ENCODE measurements around the gene MTCL1.

MTCL1 gene

GRCh38 chr18:8824846-8825245 is 119.5 kb downstream of the MTCL1 start:
- H3K9me3 ChIP-seq (ENCODE audit: insufficient read depth, low read depth, low read length) = no peaks in the 10 kb centered on the region
- no peak overlapping the region for H3K4me2 ChIP-seq (ENCODE audit: low read depth, low read length, poor library complexity, severe bottlenecking)
- no peak overlapping the region for H3K9ac ChIP-seq (ENCODE audit: low read depth, low read length, poor library complexity, severe bottlenecking)
- H3K4me1 ChIP-seq (ENCODE audit: insufficient read depth, low read length, poor library complexity, severe bottlenecking) = peaks cover 16% of the 10 kb centered on the region
- no peak overlapping the region for H2AFZ ChIP-seq (ENCODE audit: low read length)
- no peak overlapping the region for H3K4me3 ChIP-seq (ENCODE audit: low read length, poor library complexity, severe bottlenecking)
- H3F3A ChIP-seq (ENCODE audit: low read depth) = no peaks in the 10 kb centered on the region
- H3K36me3 ChIP-seq (ENCODE audit: insufficient read depth, low read length) = no peaks in the 10 kb centered on the region; the same call in 1 of the 2 replicates
- no peaks in the 10 kb centered on the region for H4K20me1 ChIP-seq (ENCODE audit: insufficient read depth, low read length, poor library complexity, severe bottlenecking)
- no peak for TF ChIP-seq CTCF (conservative IDR thresholded peaks at IDR 0.05; ENCODE audit: low read length)
- no peak for TF ChIP-seq EZH2phosphoT487 (IDR thresholded peaks at IDR 0.05; ENCODE audit: borderline replicate concordance)
- H3K9me2 ChIP-seq (replicated peaks; ENCODE audit: low read depth, low read length) = no peaks in the 10 kb centered on the region
- H3K27me3 ChIP-seq (ENCODE audit: insufficient read depth, low read length, poor library complexity, severe bottlenecking) = no peaks in the 10 kb centered on the region
- H3K79me2 ChIP-seq (ENCODE audit: insufficient read depth, low read length) = no peaks in the 10 kb centered on the region

- Histone ChIP-seq H3K9ac (ENCODE audit: low read depth, low read length, poor library complexity, severe bottlenecking) (no peak overlapping the region), H3K79me2 (ENCODE audit: insufficient read depth, low read length) (no peaks in the 10 kb centered on the region), H3K9me3 (ENCODE audit: insufficient read depth, low read depth, low read length) (no peaks in the 10 kb centered on the region), H3K4me2 (ENCODE audit: low read depth, low read length, poor library complexity, severe bottlenecking) (no peak overlapping the region), H3K4me1 (ENCODE audit: insufficient read depth, low read length, poor library complexity, severe bottlenecking) (peaks cover 16% of the 10 kb centered on the region), H4K20me1 (ENCODE audit: insufficient read depth, low read length, poor library complexity, severe bottlenecking) (no peaks in the 10 kb centered on the region), H2AFZ (ENCODE audit: low read length) (no peak overlapping the region), H3K36me3 (ENCODE audit: insufficient read depth, low read length) (no peaks in the 10 kb centered on the region; the same call in 1 of the 2 replicates), H3K9me2 (replicated peaks; ENCODE audit: low read depth, low read length) (no peaks in the 10 kb centered on the region), H3K4me3 (ENCODE audit: low read length, poor library complexity, severe bottlenecking) (no peak overlapping the region), H3K27me3 (ENCODE audit: insufficient read depth, low read length, poor library complexity, severe bottlenecking) (no peaks in the 10 kb centered on the region), H3F3A (ENCODE audit: low read depth) (no peaks in the 10 kb centered on the region)
- no peak for TF ChIP-seq EZH2phosphoT487 (IDR thresholded peaks at IDR 0.05; ENCODE audit: borderline replicate concordance)
Measured at GRCh38 chr18:8825273-8825672, 119.9 kb downstream of the MTCL1 start.

- Histone ChIP-seq H3K36me3 (ENCODE audit: insufficient read depth, low read length) (no peaks in the 10 kb centered on the region), H3K4me1 (ENCODE audit: insufficient read depth, low read length, poor library complexity, severe bottlenecking) (peaks cover 15% of the 10 kb centered on the region), H3K4me3 (ENCODE audit: low read length, poor library complexity, severe bottlenecking) (no peak overlapping the region), H3K9me2 (replicated peaks; ENCODE audit: low read depth, low read length) (no peaks in the 10 kb centered on the region), H3K4me2 (ENCODE audit: low read depth, low read length, poor library complexity, severe bottlenecking) (no peak overlapping the region), H3K9me3 (ENCODE audit: insufficient read depth, low read depth, low read length) (no peaks in the 10 kb centered on the region), H3K27me3 (ENCODE audit: insufficient read depth, low read length, poor library complexity, severe bottlenecking) (no peaks in the 10 kb centered on the region), H3K79me2 (ENCODE audit: insufficient read depth, low read length) (no peaks in the 10 kb centered on the region), H4K20me1 (ENCODE audit: insufficient read depth, low read length, poor library complexity, severe bottlenecking) (no peaks in the 10 kb centered on the region), H2AFZ (ENCODE audit: low read length) (no peak overlapping the region), H3K9ac (ENCODE audit: low read depth, low read length, poor library complexity, severe bottlenecking) (no peak overlapping the region), H3F3A (ENCODE audit: low read depth) (no peaks in the 10 kb centered on the region)
- TF ChIP-seq CTCF (conservative IDR thresholded peaks at IDR 0.05; ENCODE audit: low read length) = no peak
- no peak for TF ChIP-seq EZH2phosphoT487 (IDR thresholded peaks at IDR 0.05; ENCODE audit: borderline replicate concordance)
Measured at GRCh38 chr18:8825729-8826375, 120.5 kb downstream of the MTCL1 start.

- Histone ChIP-seq H3K9me3 (ENCODE audit: insufficient read depth, low read depth, low read length) (no peaks in the 10 kb centered on the region), H4K20me1 (ENCODE audit: insufficient read depth, low read length, poor library complexity, severe bottlenecking) (no peaks in the 10 kb centered on the region), H3K9ac (ENCODE audit: low read depth, low read length, poor library complexity, severe bottlenecking) (no peak overlapping the region), H3K79me2 (ENCODE audit: insufficient read depth, low read length) (no peaks in the 10 kb centered on the region), H3K27me3 (ENCODE audit: insufficient read depth, low read length, poor library complexity, severe bottlenecking) (no peaks in the 10 kb centered on the region), H3K36me3 (ENCODE audit: insufficient read depth, low read length) (no peaks in the 10 kb centered on the region), H3F3A (ENCODE audit: low read depth) (no peaks in the 10 kb centered on the region), H3K4me1 (ENCODE audit: insufficient read depth, low read length, poor library complexity, severe bottlenecking) (peaks cover 10% of the 10 kb centered on the region), H2AFZ (ENCODE audit: low read length) (no peak overlapping the region), H3K4me3 (ENCODE audit: low read length, poor library complexity, severe bottlenecking) (no peak overlapping the region), H3K4me2 (ENCODE audit: low read depth, low read length, poor library complexity, severe bottlenecking) (no peak overlapping the region), H3K9me2 (replicated peaks; ENCODE audit: low read depth, low read length) (no peaks in the 10 kb centered on the region)
- TF ChIP-seq EZH2phosphoT487 (IDR thresholded peaks at IDR 0.05; ENCODE audit: borderline replicate concordance) = no peak
- TF ChIP-seq CTCF (conservative IDR thresholded peaks at IDR 0.05; ENCODE audit: low read length) = no peak
Measured at GRCh38 chr18:8826514-8826913, 121.2 kb downstream of the MTCL1 start.

Data from Loucy (cell line).